Measurements from ENCODE around the gene GAMT.

GAMT gene

DNA sequence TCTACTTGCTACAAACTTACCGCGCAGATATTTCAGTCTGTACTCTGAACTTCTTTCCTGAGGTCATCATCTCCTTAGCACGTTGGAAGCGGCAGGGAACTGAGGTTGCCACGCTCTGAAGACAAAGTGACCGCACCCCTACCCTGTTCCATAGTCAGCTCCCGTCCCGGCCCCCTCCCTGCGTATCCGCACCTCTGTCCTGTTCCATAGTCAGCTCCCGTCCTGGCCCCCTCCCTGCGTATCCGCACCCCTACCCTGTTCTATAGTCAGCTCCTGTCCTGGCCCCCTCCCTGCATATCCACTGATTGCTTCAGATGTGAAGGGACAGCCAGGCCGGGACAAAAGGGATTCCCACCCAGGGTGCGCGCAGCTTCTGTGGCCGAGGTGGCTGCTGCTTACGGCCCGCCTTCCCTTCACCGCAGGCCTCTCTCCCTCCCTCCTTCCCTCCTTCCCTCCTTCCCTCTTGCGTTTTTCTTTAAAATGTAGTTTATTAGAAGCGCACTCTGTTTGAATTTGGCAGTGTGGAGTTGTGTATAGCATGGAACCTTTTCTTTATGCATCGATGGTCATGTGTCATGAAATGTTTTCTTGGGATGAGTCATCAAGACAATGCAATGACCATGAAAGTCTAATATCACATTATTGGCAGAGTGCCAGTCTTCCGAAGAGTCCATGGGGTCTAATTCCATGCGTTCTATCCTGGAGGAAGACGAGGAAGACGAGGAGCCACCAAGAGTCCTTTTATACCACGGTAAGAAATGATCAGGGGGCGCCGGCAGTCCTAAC lies 39.5 kb downstream of the GAMT start:
- ChIA-PET POLR2A (interaction anchor here (1.8 to 2.0 kb wide), 2 partner anchors 21 to 92 kb away, joined by 4 to 6 read pairs; partner anchors contain the start of gene CIRBP), CTCF (interaction anchor here (1.2 kb wide), 1 partner anchor 70 kb away, joined by 3 read pairs; no protein-coding TSS in a partner anchor)
- no peak for DNase-seq (ENCODE audit: low read depth, low spot score)
- TF ChIP-seq, protein P1, sequence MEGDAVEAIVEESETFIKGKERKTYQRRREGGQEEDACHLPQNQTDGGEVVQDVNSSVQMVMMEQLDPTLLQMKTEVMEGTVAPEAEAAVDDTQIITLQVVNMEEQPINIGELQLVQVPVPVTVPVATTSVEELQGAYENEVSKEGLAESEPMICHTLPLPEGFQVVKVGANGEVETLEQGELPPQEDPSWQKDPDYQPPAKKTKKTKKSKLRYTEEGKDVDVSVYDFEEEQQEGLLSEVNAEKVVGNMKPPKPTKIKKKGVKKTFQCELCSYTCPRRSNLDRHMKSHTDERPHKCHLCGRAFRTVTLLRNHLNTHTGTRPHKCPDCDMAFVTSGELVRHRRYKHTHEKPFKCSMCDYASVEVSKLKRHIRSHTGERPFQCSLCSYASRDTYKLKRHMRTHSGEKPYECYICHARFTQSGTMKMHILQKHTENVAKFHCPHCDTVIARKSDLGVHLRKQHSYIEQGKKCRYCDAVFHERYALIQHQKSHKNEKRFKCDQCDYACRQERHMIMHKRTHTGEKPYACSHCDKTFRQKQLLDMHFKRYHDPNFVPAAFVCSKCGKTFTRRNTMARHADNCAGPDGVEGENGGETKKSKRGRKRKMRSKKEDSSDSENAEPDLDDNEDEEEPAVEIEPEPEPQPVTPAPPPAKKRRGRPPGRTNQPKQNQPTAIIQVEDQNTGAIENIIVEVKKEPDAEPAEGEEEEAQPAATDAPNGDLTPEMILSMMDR (IDR thresholded peaks at IDR 0.05; ENCODE audit: insufficient read depth, low read length, missing control alignments): no peak
- H3K4me3 ChIP-seq (ENCODE audit: low read depth, low read length): peak overlapping the region; percentile 45

DNA sequence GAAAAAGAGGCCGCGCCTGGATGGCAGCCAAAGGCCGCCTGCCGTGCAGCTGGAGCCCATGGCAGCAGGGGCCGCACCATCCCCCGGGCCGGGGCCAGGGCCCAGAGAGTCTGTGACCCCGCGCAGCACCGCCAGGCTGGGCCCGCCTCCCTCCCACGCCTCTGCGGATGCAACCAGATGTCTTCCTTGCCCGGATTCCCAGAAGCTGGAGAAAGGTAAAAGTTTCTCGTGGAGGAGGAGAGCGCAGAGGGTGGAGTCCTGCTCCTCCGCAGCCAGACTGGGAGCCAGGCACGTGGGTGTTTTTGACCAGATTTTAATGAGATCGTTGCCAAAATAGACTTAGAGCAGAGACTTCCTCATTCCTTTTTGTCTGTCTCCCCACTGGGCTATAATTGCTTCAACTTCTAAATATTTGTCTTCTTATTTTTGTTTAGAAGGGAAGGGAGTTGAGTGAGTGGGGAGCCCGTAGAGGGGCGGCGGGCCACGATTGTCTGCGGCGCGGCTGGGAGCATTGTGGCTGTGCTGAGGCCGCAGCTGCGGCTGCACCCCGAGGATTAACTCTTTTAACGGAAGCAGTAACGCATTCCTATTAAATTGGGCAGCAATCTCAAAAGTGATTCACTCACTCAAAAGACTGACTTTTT lies 40.4 kb downstream of the GAMT start:
- H3K4me3 ChIP-seq (ENCODE audit: low read depth, low read length): peak overlapping the region; percentile 45
- DNase-seq (ENCODE audit: low read depth, low spot score): peak; percentile 37
- TF ChIP-seq, protein P1 (IDR thresholded peaks at IDR 0.05; ENCODE audit: insufficient read depth, low read length, missing control alignments): peak; percentile 19
- ChIA-PET POLR2A (interaction anchor here (1.8 to 2.0 kb wide), 2 partner anchors 22 to 91 kb away, joined by 4 to 6 read pairs; partner anchors contain the start of gene CIRBP), CTCF (interaction anchor here (1.3 kb wide), 1 partner anchor 12 kb away, joined by 6 read pairs; no protein-coding TSS in a partner anchor)

DNA sequence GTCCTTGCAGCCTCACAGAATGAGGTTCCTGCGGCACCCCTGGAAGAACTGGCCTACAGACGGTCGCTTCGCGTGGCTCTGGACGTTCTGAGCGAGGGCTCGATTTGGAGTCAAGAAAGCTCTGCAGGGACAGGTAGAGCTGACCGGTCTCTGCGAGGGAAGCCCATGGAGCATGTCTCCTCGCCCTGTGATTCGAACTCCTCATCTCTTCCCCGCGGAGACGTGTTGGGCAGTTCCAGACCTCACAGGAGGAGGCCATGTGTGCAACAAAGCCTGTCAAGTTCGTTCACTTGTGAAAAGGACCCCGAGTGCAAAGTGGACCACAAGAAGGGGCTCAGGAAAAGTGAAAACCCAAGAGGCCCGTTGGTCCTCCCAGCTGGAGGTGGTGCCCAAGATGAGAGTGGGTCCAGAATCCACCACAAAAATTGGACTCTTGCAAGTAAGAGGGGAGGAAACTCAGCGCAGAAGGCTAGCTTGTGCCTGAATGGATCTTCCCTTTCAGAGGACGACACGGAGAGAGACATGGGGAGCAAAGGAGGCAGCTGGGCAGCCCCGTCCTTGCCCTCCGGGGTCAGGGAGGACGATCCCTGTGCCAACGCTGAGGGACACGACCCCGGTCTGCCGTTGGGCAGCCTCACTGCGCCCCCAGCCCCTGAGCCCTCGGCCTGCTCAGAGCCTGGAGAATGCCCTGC lies 41.1 kb downstream of the GAMT start:
- no peak for DNase-seq (ENCODE audit: low read depth, low spot score)
- peak overlapping the region; percentile 29 for H3K4me3 ChIP-seq (ENCODE audit: low read depth, low read length)
- ChIA-PET POLR2A (interaction anchor here (1.8 to 2.0 kb wide), 2 partner anchors 23 to 91 kb away, joined by 4 to 6 read pairs; partner anchors contain the start of gene CIRBP), CTCF (interaction anchor here (1.3 kb wide), 1 partner anchor 12 kb away, joined by 6 read pairs; no protein-coding TSS in a partner anchor)
- TF ChIP-seq, protein P1 (IDR thresholded peaks at IDR 0.05; ENCODE audit: insufficient read depth, low read length, missing control alignments): no peak

DNA sequence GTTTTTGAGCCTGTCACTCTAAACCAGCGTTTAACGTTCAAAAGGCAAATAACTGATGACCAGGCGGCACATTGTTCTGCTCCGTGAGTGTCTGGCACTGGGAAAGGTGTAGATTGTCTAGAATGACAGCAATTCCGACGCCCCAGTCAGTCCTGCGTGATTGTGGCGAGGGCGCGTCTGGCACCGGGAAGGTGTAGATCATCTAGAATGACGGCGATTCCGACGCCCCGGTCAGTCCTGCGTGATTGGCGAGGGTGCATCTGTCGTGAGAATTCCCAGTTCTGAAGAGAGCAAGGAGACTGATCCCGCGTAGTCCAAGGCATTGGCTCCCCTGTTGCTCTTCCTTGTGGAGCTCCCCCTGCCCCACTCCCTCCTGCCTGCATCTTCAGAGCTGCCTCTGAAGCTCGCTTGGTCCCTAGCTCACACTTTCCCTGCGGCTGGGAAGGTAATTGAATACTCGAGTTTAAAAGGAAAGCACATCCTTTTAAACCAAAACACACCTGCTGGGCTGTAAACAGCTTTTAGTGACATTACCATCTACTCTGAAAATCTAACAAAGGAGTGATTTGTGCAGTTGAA lies 43.7 kb downstream of the GAMT start:
- ChIA-PET CTCF (interaction anchor here (1.0 kb wide), 1 partner anchor 15 kb away, joined by 3 read pairs; no protein-coding TSS in a partner anchor), POLR2A (no interaction called here)
- H3K4me3 ChIP-seq (ENCODE audit: low read depth, low read length): no peak overlapping the region
- no peak for DNase-seq (ENCODE audit: low read depth, low spot score)
- TF ChIP-seq, protein P1 (IDR thresholded peaks at IDR 0.05; ENCODE audit: insufficient read depth, low read length, missing control alignments): no peak

DNA sequence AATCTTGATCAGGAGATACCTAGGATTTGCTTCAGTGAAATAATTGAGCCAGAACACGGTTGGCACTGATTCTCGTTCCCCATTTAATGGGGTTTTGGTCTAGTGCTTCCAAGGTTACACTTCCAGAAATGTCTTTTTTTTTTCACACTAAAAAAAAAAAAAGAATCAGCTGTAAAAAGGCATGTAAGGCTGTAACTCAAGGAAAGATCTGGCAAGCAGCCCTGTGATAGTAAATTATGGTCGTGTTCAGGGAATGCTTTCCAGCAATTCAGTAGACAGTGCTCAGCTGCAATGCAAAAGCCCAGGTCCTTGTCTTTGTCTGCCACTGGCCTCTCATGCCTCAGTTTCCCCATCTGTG lies 44.9 kb downstream of the GAMT start:
- ChIA-PET POLR2A (interaction anchor here (0.8 kb wide), 1 partner anchor 11 kb away, joined by 3 read pairs; no protein-coding TSS in a partner anchor), CTCF (interaction anchor here (1.0 to 1.1 kb wide), 3 partner anchors 16 to 47 kb away, joined by 3 to 4 read pairs (median 3); no protein-coding TSS in a partner anchor)
- TF ChIP-seq, protein P1 (IDR thresholded peaks at IDR 0.05; ENCODE audit: insufficient read depth, low read length, missing control alignments): no peak
- no peak for DNase-seq (ENCODE audit: low read depth, low spot score)
- H3K4me3 ChIP-seq (ENCODE audit: low read depth, low read length): peak overlapping the region; percentile 81

All from AG04449 (cell line).